Skeletal muscle tissue (tissue), 4 donors: ENCODE results near the gene LRCH1. TPM values are rescaled to one million over a fixed set of nuclear protein-coding genes. Genes with fewer than 3 reads are reported as not detected.

Experiments used
- H3K27ac ChIP-seq: one replicate; pipeline ENCODE4 v1.7.0; 2013; ENCODE audit warnings: mild to moderate bottlenecking, low read depth, low read length, inconsistent platforms
- H3K27me3 ChIP-seq, 3 donors: one replicate each; pipeline ENCODE4 v1.7.0; 2013; ENCODE audit warnings: low read length in 3 of 3; ENCODE audit not compliant: control insufficient read depth in 3 of 3, insufficient read depth in 3 of 3
- H3K36me3 ChIP-seq, 3 donors: one replicate each; pipeline ENCODE4 v1.7.0; 2013; ENCODE audit warnings: low read length in 3 of 3; ENCODE audit not compliant: control insufficient read depth in 3 of 3, insufficient read depth in 3 of 3
- H3K4me1 ChIP-seq, 3 donors: one replicate each; pipeline ENCODE4 v1.7.0; 2013; ENCODE audit warnings: low read length in 3 of 3, mild to moderate bottlenecking in 3 of 3; ENCODE audit not compliant: control insufficient read depth in 3 of 3, insufficient read depth in 3 of 3
- H3K4me3 ChIP-seq, 3 donors: one replicate each; pipeline ENCODE4 v1.7.0; 2013; ENCODE audit warnings: low read length in 3 of 3
- H3K9ac ChIP-seq, 3 donors: one replicate each; pipeline ENCODE4 v1.7.0; 2013; ENCODE audit warnings: low read length in 3 of 3, mild to moderate bottlenecking in 3 of 3, moderate library complexity in 2 of 3, low read depth in 1 of 3
- H3K9me3 ChIP-seq, 3 donors: one replicate each; pipeline ENCODE4 v1.7.0; 2013; ENCODE audit warnings: low read length in 3 of 3; ENCODE audit not compliant: control insufficient read depth in 3 of 3
- total RNA-seq: library from RNA; depleted of rRNA; stranded (reverse); fragments of >200 nt; gene quantifications from one replicate; pipeline ENCODE4 v1.2.3, GENCODE V29; 2014
- donor health status: Osteomylitis.

LRCH1 gene
- total RNA-seq, 1 donor from 2014 or later: 17.7 TPM

- Histone ChIP-seq H3K9ac (no peak overlapping the region), H3K9me3 (no peaks in the 10 kb centered on the region), H3K4me1 (no peaks in the 10 kb centered on the region), H3K27me3 (no peaks in the 10 kb centered on the region), H3K27ac (no peak overlapping the region), H3K36me3 (no peaks in the 10 kb centered on the region), H3K4me3 (no peak overlapping the region)
Measured at GRCh38 chr13:46535002-46535401, 18.0 kb upstream of the LRCH1 start.

GRCh38 chr13:46535825-46536224 is 17.1 kb upstream of the LRCH1 start:
- Histone ChIP-seq H3K4me3 (no peak overlapping the region), H3K27ac (no peak overlapping the region), H3K9ac (no peak overlapping the region), H3K4me1 (no peaks in the 10 kb centered on the region), H3K36me3 (no peaks in the 10 kb centered on the region), H3K9me3 (no peaks in the 10 kb centered on the region), H3K27me3 (no peaks in the 10 kb centered on the region)

GRCh38 chr13:46536341-46536740 is 16.6 kb upstream of the LRCH1 start:
- H3K27me3 ChIP-seq: no peaks in the 10 kb centered on the region
- no peak overlapping the region for H3K27ac ChIP-seq
- no peaks in the 10 kb centered on the region for H3K4me1 ChIP-seq
- no peaks in the 10 kb centered on the region for H3K9me3 ChIP-seq
- H3K9ac ChIP-seq: no peak overlapping the region
- no peaks in the 10 kb centered on the region for H3K36me3 ChIP-seq
- no peak overlapping the region for H3K4me3 ChIP-seq

GRCh38 chr13:46539231-46539630 is 13.7 kb upstream of the LRCH1 start:
- Histone ChIP-seq H3K4me3 (no peak overlapping the region), H3K27ac (no peak overlapping the region), H3K9me3 (no peaks in the 10 kb centered on the region), H3K27me3 (no peaks in the 10 kb centered on the region), H3K36me3 (no peaks in the 10 kb centered on the region), H3K4me1 (no peaks in the 10 kb centered on the region), H3K9ac (no peak overlapping the region)

GRCh38 chr13:46541210-46541609 is 11.8 kb upstream of the LRCH1 start:
- Histone ChIP-seq H3K27me3 (no peaks in the 10 kb centered on the region), H3K27ac (no peak overlapping the region), H3K36me3 (no peaks in the 10 kb centered on the region), H3K9me3 (no peaks in the 10 kb centered on the region), H3K4me1 (no peaks in the 10 kb centered on the region), H3K9ac (no peak overlapping the region), H3K4me3 (no peak overlapping the region)

GRCh38 chr13:46542833-46543232 is 10.1 kb upstream of the LRCH1 start:
- no peaks in the 10 kb centered on the region for H3K4me1 ChIP-seq
- no peaks in the 10 kb centered on the region for H3K27me3 ChIP-seq

GRCh38 chr13:46543287-46543686 is 9.7 kb upstream of the LRCH1 start:
- no peak overlapping the region for H3K27ac ChIP-seq
- no peaks in the 10 kb centered on the region for H3K27me3 ChIP-seq
- H3K9ac ChIP-seq: no peak overlapping the region
- no peak overlapping the region for H3K4me3 ChIP-seq
- no peaks in the 10 kb centered on the region for H3K36me3 ChIP-seq
- H3K4me1 ChIP-seq: no peaks in the 10 kb centered on the region
- H3K9me3 ChIP-seq: no peaks in the 10 kb centered on the region

More at GRCh38 chr13:46542833-46543232, 10.1 kb upstream of the LRCH1 start:
- H3K4me3 ChIP-seq: no peak overlapping the region
- H3K9me3 ChIP-seq: no peaks in the 10 kb centered on the region
- H3K27ac ChIP-seq: no peak overlapping the region
- no peak overlapping the region for H3K9ac ChIP-seq
- H3K36me3 ChIP-seq: no peaks in the 10 kb centered on the region

GRCh38 chr13:46544208-46544607 is 8.8 kb upstream of the LRCH1 start:
- Histone ChIP-seq H3K9ac (no peak overlapping the region), H3K27ac (no peak overlapping the region), H3K36me3 (no peaks in the 10 kb centered on the region), H3K4me3 (no peak overlapping the region), H3K9me3 (no peaks in the 10 kb centered on the region), H3K27me3 (no peaks in the 10 kb centered on the region), H3K4me1 (no peaks in the 10 kb centered on the region)

- H3K27ac ChIP-seq: no peak overlapping the region
- H3K9me3 ChIP-seq: no peaks in the 10 kb centered on the region
- H3K27me3 ChIP-seq: no peaks in the 10 kb centered on the region
- H3K9ac ChIP-seq: no peak overlapping the region
- H3K4me1 ChIP-seq: no peaks in the 10 kb centered on the region
- H3K4me3 ChIP-seq: no peak overlapping the region
- H3K36me3 ChIP-seq: no peaks in the 10 kb centered on the region
Measured at GRCh38 chr13:46544811-46545210, 8.2 kb upstream of the LRCH1 start.

- Histone ChIP-seq H3K36me3 (no peaks in the 10 kb centered on the region), H3K9me3 (no peaks in the 10 kb centered on the region), H3K4me1 (peaks cover 0 to 1% (median 0%) of the 10 kb centered on the region in 3 donors), H3K9ac (no peak overlapping the region), H3K27ac (no peak overlapping the region), H3K27me3 (no peaks in the 10 kb centered on the region), H3K4me3 (no peak overlapping the region)
Measured at GRCh38 chr13:46546084-46546768, 6.7 kb upstream of the LRCH1 start.
